HG03025 (cell line): ENCODE measurements around the gene KCNC3.

Experiments used
- ATAC-seq: cut with Tn5 transposase; IDR thresholded peaks from one replicate; pipeline ENCODE4 v1.9.1; 2021; ENCODE audit warnings: mild to moderate bottlenecking, moderate library complexity; ENCODE audit not compliant: unreplicated experiment, low FRiP score

The KCNC3 gene

DNA sequence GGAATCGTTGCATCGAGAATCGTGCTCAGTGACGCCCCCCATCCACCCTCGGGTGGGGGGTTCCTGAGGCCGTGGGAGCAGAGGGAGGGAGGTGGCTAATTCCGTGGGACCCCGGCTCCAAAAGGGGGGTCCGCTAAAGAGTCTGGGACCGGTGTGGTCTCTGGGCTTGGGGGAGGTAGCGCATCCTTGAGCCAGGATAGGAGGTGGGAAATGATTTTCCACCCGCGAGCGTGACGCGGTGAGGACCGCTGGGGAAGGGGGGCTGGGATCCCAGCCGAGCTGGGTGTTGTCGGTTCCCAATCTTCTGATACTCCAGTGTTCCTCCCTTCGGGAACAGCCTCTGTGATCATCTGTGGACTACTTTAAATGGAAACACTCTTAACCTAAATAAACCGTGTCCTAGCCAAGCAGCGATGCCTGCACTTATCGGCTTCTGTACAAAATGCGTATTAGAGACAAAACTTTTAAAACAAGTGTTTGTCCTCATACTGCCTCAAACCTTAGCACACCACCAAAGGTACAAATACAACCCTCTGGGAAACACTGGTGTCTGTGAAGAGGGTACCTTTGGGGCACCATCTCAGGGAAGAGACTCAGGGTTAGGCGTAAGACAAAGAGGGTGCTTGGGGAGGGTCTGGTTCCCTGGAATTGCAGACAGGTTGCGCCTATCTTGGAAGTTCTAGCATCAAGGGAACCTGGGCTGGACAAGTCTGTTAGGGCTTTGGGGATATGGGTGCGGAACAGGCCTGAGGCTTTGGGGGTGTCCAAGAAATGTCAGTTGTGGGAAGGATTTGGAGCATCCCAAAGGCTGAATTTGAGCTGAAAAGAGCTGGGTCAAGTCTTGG, 16.0 kb downstream of the KCNC3 start:
- no peak for ATAC-seq

DNA sequence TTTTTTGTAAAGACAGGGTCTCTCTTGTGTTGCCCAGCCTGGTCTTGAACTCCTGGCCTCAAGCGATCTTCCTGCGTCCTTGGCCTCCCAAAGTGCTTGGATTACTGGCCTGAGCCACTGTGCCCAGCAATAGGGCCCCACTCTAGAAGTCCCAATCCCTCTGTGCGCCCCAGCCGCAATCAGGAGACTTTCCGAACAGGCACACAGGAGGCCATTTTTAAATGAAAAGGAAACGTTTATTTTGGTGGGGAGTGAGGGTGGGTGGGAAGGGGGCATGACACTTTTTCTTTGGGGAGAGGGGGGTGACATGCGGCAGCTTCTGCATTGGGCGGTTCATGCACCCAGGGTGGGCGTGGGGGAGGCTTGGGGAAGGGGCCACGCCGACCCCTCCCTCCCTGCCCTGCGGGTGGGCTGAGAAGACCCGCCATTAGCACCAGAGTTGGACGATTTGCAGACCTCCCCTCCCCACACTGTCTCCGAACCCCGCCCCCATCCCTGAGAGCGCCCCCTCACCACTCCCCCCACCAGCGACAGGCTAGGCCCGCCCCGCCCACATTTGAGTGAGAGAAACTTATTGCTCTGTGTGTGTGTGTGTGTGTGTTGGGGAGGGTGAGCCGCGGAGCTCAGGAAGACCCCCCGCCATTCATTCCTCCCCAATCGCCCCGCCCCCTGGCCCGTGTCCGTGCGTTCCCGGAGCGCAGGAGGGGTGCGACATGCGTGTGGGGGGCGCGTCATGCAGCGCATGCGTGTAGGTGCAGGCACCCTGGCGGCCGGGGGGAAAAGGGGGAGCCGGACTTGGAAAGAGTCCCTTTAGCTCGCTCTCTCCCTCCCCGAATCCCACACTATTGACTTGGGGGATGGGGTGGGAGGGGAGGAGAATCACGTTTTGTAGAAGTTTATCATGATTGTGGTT, 17.2 kb downstream of the KCNC3 start:
- no peak for ATAC-seq

DNA sequence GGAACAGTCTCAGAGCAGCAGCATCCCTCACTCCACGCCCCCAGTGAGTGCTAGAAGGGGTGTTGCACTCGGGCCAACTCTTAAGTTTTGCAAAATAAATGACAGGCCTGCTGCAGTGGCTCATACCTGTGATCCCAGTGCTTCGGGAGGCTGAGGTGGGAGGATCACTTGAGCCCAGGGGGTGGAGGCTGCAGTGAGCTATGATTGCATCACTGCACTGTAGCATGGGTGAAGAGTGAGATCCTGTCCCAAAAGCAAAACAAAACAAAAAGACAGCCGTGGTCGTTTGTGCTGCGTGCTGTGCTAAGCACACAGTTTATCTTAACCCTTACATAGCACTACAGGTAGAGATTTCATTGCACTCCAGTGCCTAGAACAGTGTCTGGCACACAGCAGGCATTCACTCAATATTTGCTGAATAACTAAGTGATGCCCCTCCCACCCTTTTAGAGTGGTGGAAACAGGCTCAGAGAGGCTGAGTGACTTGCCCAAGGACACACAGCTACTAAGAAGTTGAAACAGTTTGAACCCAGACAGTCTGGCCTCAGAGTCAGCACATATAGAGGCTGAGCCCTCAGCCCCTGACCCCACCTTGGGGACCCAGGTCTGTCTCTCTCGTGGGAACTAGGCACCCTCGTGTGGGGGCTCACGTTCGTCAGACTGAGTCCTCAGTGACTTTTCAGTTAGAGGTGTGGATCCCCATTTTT, 18.3 kb downstream of the KCNC3 start:
- no peak for ATAC-seq

DNA sequence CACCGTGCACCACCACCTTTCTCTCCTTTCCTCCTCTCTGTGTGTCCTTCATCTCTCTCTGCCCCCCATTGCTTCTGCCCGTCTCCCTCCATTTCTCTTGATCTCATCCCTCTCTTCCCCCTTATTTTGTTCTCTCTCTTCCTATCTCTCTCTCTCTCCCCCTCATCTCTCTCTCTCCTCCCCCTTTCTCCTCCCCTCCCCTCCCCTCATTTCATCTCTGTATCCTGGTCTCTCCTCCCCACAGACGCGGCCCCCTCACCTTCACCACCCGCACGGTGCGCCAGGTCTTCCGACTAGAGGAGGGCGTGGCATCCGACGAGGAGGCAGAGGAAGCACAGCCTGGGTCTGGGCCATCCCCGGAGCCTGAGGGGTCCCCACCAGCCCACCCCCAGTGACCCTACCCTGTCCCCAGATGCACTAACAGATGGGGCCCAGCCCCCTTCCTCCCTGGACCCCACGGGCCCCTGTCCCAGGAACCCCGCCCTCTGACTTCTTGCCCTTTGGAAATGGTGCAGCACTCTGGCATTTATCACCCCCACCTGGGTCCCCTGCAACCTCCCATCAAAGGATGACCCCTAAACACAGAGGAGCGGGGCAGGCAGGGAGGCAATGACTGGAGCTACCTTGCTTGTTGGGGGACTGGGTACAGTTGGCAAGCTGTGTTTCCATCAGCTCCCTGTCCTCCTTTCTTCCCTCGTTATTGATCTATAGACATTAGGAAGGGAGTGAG, 19.6 kb downstream of the KCNC3 start:
- ATAC-seq = no peak

DNA sequence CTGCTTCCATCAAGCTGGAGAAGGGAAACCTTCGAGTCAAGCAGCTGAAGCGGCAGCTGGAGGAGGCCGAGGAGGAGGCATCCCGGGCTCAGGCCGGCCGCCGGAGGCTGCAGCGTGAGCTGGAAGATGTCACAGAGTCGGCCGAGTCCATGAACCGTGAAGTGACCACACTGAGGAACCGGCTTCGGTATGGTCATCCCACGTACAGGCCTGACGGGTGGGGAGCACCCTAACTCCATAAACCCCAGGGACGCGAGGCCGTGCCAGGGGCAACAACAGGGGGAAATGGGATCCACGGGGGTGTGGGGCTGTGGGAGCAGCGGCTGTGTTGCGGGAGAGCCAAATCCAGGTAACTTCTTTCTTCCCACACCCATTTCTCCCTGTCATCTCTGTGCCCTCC, 20.2 kb downstream of the KCNC3 start:
- ATAC-seq = no peak

DNA sequence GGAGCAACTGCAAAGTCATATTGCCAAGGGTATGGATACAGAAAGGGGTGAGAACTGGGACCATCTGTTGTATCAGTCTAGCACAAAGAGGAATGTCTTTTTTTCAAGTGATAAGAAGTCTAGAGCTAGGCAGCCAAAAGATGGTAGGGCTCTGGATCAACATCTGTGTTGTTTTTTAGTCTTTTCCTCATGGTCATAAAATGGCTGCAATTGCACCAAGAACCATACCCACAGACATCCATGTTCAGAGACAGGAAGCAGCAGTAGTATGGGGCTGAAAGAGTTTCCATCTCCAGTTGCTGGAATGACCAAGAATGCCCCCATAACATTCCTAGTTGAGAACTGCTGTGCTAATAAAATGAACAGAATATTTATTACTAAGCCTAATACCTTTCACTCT, 25.6 kb downstream of the KCNC3 start:
- no peak for ATAC-seq

DNA sequence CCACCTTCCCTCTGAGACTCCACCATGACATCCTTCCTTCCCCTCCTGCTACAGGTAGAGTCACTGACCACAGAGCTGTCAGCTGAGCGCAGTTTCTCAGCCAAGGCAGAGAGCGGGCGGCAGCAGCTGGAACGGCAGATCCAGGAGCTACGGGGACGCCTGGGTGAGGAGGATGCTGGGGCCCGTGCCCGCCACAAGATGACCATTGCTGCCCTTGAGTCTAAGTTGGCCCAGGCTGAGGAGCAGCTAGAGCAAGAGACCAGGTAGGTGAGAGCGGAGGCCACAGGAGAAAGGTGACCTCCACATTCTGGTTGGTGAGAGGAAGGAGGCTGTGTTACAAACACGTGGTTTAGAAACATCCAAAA, 27.6 kb downstream of the KCNC3 start:
- ATAC-seq = no peak

DNA sequence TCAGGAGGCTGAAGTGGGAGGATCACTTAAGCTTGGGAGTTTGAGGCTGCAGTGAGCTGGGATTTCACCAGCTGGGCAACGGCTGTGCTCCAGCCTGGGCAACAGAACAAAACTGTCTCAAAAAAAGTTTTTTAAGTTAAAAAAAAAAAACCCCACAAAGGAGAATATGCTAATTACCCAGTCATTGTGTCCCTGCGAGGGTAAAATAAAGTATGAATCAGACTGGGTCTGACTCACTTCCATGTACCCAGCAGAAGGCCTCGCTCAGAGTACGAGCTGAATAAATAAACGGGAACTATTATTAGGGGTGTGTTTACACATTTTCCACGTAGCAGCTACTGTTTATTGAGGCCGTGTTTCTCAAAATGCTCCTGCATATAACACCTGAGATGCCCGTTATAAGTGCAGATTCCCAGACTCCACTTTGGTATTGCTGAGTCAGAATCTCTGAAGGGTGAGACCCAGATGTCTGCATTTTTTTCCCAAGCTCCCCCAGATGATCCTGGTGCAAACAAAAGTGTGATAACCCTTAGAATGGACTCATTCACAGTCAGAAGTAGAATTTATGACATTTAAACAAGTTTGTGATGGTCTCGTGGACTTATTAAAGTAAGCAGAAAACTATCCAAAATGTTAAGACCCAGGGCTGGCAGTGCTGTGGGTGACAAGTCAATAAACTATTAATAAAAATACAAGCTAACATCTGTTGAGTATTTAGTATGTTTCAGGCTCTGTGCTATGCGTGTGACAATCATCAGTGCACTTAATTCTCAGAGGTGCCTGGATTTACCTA, 28.2 kb downstream of the KCNC3 start:
- ATAC-seq = no peak

DNA sequence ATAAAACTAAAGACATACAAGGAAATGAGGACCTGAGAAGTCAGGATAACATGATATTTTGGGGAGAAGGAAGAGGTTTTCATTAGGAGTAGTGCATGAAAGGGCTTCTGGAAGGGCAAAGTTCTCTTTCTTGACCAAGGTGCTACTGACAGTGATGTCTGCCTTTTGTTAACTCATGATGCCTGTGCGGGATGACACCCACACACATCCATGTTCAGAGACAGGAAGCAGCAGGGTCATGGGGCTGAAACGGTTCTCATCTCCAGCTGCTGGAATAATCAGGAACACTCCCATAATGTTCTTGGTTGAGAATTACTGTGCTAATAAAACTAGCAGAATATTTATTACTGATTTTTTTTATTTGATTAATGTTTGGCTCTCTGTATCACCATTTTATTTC, 29.1 kb downstream of the KCNC3 start:
- no peak for ATAC-seq

DNA sequence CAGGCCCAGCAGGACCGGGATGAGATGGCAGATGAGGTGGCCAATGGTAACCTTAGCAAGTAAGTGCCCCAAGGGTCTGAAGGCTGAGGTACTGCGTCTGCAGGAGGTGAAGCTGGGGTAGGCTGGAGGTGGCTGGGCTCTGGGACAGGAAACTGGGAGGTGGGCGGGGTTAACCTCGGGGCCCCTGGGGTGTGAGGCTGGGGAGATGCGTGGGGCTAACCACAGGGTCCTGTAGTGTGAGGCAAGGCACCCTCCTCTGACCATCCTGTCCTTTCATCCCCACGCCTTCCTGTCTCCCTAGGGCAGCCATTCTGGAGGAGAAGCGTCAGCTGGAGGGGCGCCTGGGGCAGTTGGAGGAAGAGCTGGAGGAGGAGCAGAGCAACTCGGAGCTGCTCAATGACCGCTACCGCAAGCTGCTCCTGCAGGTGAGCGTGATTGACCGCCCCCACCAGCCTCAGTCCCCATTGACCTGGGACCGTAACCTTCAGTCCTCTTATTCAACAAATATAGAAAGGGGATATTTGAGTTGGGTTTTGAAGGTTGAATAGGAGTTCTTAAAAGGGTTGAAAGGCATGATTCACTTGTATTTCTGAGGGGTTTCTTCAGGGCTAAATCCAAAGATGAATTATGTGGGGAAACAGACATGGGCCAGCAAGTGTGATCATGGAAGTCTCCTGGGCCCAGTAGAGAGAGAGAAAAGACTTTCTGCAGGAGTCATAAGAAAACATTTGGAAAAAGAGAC, 35.7 kb downstream of the KCNC3 start:
- ATAC-seq = no peak

DNA sequence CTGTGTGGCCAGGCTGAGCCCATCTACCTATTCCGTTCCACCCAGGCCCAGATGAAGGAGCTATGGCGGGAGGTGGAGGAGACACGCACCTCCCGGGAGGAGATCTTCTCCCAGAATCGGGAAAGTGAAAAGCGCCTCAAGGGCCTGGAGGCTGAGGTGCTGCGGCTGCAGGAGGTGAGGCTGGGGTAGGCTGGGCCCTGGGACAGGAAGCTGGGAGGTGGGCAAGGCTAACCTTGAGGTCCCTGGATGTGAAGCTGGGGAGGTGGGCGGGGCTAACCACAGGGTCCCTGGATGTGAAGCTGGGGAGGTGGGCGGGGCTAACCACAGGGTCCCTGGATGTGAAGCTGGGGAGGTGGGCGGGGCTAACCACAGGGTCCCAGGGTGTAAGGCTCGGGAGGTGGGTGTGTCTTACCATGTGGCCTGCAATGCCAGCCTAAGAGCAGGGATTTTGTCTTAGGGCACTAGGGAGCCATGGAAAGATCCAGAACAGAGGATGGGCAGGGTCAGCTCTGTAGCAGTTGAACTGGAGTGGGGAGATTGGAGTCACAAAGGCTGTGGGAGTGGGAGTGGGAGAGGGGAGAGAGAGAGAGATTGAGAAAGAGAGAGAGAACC, 36.9 kb downstream of the KCNC3 start:
- no peak for ATAC-seq

DNA sequence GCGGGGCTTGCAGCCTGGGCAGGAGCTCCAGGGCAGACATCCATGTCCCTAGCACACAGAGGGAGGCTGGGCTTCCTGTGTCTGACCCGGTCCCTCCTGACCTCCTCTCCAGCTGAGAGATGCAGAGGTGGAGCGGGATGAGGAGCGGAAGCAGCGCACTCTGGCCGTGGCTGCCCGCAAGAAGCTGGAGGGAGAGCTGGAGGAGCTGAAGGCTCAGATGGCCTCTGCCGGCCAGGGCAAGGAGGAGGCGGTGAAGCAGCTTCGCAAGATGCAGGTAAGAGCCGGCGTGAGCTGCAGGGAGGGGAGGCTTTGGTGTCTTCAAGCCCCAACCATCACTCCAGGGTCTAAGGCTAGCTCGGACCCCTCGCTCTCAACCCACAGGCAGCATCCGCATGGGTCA, 38.4 kb downstream of the KCNC3 start:
- no peak for ATAC-seq

DNA sequence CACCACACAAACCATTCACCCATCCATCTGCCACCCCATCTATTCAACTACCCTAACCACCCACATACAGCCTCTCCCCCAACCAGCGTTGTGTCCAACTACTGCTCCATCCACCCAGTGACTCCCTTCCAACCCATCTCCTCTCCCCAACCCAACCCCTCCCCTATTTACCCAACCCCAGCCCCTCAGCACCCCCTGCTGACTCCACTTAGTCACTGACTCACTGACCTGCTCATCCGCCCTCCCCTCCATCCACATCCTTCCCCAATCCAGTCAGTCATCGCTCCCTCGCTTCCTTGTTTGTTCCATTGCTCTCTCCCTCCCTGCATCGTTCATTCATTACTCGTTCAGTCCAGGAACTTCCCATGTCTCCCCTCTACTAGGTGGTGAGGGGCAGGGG, 39.2 kb downstream of the KCNC3 start:
- no peak for ATAC-seq

DNA sequence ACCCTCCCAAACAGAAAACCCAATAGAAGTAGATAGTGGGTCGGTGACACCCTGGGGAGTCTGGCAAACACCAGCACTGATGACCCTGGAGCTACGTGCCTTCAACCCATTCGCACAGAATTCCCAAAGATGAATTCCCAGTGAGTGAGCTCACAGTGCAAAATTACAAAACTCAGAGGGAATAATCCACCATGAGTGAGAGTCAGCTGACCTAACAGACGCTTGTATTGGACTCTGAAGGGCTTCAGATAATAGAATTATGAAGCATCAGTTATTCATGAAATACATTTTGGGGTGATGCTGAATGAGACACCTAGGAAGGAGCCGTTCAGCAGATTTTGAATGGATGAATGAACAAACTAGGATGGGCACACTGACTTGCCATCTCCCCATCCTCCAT, 40.2 kb downstream of the KCNC3 start:
- no peak for ATAC-seq

DNA sequence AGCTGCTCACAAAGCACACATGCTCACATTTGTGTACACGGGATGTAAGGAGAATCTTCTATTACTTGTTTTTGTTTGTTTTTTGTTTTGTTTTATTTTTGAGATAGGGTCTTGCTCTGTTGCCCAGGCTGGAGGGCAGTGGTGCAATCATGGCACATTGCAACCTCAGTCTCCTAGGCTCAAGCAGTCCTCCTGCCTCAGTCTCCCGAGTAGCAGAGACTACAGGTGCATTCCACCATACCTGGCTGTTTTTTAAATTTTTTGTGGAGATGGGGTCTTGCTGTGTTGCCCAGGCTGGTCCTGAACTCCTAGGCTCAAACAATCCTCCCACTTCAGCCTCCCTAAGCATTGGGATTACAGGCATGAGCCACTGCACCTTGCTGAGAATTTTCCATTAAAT, 41.8 kb downstream of the KCNC3 start:
- ATAC-seq = no peak

DNA sequence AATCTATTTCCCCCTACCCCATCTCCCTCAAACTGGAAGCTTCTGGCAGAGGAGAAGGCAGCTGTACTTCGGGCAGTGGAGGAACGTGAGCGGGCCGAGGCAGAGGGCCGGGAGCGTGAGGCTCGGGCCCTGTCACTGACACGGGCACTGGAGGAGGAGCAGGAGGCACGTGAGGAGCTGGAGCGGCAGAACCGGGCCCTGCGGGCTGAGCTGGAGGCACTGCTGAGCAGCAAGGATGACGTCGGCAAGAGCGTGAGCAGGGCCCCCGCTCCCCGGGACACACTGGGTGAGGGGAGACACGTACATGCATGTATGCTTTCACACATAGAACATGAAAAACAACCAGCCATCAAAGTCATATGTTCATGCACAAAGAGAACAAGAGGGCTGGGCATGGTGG, 42.7 kb downstream of the KCNC3 start:
- no peak for ATAC-seq

DNA sequence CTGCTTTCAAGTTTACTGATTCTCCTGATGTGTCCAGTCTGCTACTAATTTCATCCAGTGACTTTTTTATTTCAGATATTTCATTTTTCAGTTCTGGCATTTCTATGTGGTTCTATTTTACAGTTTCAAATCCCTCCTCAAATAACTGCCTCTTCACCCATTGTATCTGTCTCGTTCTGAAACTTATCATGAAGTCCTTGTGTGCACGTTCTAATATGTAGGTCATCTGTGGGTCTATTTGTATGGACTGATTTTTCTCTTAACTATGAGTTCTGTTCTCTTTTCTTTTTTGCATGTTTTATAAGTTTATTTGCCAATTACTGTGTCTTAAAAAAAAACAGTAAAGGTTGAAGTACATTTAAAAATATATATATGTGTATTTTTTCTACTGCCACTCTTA, 43.3 kb downstream of the KCNC3 start:
- no peak for ATAC-seq

DNA sequence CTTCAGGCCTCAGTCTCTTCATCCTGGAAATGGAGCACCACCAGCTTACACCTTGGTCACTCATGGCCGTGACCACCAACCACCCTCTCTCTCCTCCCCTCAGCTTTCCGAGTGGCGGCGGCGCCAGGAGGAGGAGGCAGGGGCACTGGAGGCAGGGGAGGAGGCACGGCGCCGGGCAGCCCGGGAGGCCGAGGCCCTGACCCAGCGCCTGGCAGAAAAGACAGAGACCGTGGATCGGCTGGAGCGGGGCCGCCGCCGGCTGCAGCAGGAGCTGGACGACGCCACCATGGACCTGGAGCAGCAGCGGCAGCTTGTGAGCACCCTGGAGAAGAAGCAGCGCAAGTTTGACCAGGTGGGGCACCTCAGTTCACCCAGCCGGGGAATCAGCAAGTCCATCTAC, 47.7 kb downstream of the KCNC3 start:
- ATAC-seq = no peak

DNA sequence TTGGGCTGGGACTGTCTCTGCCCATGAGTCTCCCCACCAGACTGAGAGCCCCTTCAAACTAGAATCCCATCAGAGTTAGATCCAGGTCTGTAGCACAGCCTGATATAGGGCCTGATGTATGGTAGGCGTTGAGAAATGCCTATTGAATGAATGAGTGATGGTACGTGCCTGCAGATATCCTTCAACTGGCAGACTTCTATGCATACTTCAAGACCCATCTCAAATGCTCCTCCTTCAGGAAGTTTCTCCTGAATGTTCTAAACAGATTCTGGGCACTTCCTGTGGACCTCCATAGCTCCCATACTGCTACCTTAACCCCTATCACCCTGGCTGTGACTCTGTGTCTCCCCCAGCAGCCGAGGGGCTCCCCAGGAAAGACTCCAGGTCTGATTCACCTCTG, 48.2 kb downstream of the KCNC3 start:
- ATAC-seq = no peak
